GM12864 (cell line): ENCODE results near the gene TCF7L2.

Experiments
- DNase-seq: peaks from one replicate; pipeline ENCODE4 v3.0.0-alpha.2; 2011; ENCODE audit warnings: low read depth
- H3K4me3 ChIP-seq: 2 replicates; pipeline ENCODE4 v1.5.1; 2011; ENCODE audit warnings: mild to moderate bottlenecking, low read depth, low read length, control low read depth
- TF ChIP-seq, protein P1 (sequence below): IDR thresholded peaks from 2 replicates; pipeline ENCODE4 v1.5.1; 2011; ENCODE audit warnings: low read depth, mild to moderate bottlenecking, moderate library complexity, low read length, control low read depth, inconsistent platforms; ENCODE audit errors: missing control alignments

The TCF7L2 gene

DNA sequence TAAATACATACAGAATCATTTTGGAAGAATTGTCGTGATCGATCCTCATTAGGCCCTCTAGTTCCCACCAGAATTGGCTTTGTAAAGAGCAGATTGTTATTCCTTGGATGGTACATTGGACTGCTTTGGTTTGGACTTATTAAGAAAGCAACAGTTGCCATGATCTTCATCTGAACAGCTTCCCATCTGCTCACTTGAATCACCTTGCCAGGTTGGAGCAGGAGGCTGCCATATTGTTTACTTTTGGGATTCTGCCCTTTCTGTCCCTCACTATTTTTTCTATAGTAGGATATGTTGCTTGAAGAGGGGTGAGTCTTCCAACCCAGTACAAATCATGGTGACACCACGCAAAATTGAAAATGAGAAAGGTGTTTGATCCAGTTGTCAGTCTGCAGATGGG lies 199.6 kb downstream of the TCF7L2 start:
- no peak overlapping the region for H3K4me3 ChIP-seq
- DNase-seq: no peak
- TF ChIP-seq, protein P1, sequence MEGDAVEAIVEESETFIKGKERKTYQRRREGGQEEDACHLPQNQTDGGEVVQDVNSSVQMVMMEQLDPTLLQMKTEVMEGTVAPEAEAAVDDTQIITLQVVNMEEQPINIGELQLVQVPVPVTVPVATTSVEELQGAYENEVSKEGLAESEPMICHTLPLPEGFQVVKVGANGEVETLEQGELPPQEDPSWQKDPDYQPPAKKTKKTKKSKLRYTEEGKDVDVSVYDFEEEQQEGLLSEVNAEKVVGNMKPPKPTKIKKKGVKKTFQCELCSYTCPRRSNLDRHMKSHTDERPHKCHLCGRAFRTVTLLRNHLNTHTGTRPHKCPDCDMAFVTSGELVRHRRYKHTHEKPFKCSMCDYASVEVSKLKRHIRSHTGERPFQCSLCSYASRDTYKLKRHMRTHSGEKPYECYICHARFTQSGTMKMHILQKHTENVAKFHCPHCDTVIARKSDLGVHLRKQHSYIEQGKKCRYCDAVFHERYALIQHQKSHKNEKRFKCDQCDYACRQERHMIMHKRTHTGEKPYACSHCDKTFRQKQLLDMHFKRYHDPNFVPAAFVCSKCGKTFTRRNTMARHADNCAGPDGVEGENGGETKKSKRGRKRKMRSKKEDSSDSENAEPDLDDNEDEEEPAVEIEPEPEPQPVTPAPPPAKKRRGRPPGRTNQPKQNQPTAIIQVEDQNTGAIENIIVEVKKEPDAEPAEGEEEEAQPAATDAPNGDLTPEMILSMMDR: no peak

DNA sequence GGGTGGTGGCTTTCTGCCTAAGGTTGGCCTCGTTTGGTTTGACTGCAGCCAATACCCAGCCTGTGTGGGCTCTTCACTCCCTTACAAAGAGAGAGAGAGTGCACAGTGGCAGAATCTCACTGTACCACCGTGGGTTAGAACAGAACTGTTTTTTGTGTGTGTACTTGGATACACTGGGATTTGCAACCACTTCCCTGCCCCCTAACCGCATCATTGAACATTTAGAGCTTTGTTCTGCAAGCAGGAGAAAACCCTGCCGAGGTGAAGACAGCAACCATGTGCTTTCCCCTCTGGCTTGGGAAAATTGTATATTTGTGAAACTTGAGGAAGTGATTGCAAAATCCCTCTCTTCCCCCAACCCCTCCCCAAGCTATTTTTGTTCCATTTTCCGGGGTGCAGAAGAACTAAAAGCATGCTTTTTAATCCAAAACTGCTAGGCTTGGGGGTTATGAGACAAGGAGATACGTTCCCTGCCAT lies 201.2 kb downstream of the TCF7L2 start:
- TF ChIP-seq, protein P1: no peak
- DNase-seq: no peak
- no peak overlapping the region for H3K4me3 ChIP-seq

GRCh38 chr10:113153493-113154102 lies 203.6 kb downstream of the TCF7L2 start:
- DNase-seq: no peak
- TF ChIP-seq, protein P1: no peak
- H3K4me3 ChIP-seq: no peak overlapping the region

DNA sequence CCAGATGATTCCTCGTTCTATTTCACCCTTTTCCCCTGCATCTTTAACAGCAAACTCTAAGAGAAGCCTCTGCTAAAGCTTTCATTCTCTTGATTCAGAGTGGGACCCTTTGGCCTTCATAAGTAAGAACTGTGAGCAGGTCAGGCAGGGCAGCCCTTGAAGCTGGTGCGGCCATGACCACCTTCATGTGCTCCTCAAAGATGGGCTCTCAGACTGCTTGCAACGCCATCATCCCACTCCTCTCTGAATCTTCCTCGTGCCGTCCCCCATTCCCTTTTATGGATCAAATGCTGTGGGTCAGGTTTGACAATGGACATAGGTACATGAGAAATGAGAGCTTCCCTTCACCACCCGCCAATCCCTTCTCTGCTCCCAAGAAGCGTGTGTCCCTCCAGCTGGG lies 207.4 kb downstream of the TCF7L2 start:
- TF ChIP-seq, protein P1: no peak
- H3K4me3 ChIP-seq: no peak overlapping the region
- no peak for DNase-seq

DNA sequence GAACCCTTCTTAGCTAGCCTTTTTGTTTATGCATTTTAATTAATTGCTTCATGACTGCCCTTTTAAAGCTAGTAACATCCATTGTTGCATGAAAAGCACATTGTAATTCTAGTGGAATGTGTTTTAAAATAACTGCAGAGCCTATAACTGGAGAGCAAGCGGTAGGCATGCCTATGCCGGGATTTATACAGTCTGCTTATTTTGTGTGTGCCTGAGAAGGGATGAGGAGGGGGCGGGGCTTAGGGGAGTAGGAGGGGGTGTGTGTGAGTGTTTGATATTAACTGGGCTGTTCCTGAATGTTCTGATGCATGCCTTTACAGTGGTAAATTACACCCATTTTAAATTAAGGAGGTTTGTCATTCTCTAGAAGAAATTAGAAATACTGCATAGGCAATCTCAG lies 208.1 kb downstream of the TCF7L2 start:
- no peak overlapping the region for H3K4me3 ChIP-seq
- DNase-seq: no peak
- TF ChIP-seq, protein P1: no peak

- no peak for DNase-seq
- TF ChIP-seq, protein P1: no peak
- no peak overlapping the region for H3K4me3 ChIP-seq
Observed at GRCh38 chr10:113159563-113159962, 209.5 kb downstream of the TCF7L2 start.

- no peak overlapping the region for H3K4me3 ChIP-seq
- TF ChIP-seq, protein P1: no peak
- no peak for DNase-seq
Observed at GRCh38 chr10:113160641-113161040, 210.6 kb downstream of the TCF7L2 start.
